Stimulated activated CD4-positive, alpha-beta T cell treated with anti-CD3 and anti-CD28 coated beads, Interleukin-12 subunit alpha, Interleukin-12 subunit beta, amount 100 ng/mL, for 4 hours (primary cell): ENCODE measurements around the gene ZBTB18.
"Not testable (repeated sequence)": the region's sequence is repeated elsewhere in the genome, so short reads cannot be mapped to it uniquely, and the experiment has no call there.

Experiments
- DNase-seq: peaks from one replicate; pipeline ENCODE4 v3.0.0-alpha.2; 2020

The ZBTB18 gene

DNA sequence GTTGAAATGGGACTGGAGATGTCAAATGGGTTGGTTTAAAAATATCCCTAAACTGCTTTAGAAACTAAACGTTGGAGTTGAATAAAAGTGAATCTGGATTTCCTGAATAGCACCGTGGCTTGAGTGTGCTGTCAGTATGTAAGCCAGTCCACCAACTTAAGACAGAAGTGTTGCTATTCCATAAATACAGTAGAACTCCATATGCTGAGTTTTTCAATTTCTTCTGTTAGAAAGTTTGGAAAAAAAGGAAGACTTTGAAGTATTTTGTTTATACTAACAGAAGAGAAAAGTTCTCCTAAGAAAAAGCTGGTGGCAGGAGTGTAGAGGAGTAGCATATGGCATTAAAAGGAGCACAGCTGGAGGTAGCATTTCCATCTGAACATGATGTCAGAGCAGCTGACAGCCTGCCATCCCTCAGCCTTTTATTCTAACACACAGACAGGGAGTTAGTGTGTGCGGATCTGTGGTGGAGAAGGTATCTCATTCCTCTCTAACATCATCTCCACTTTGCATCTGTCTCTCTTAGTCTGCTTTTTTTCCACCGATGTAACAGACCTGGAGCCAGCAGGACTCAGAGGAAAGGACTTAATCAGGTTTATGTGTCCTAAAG lies at the start of gene ZBTB18:
Gene ZBTB18, plus strand, starts transcription at position 449 of the 610 bp plus-strand sequence. Its CDS starts 149 bp downstream, at position 598.
- DNase-seq, result no peak

DNA sequence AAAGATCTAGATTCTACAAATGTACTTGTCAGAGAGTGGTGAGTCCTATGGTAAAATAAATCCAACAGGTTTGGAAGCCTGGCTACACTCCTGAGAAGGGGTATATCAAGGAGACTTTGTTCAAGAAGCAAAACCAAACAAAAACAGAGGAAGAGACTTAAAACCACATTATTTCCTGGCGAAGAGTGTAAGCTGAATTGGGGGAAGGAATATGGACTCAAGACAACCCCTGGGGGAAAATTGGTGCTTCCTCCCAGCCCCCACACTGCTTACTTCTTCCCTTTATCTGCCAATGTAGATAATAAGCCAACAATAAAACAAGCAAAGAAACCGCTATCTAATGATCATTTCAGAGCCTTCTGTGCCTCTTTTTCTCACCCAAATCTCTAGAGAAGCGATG lies 48.4 kb upstream of the ZBTB18 start:
- no peak for DNase-seq

DNA sequence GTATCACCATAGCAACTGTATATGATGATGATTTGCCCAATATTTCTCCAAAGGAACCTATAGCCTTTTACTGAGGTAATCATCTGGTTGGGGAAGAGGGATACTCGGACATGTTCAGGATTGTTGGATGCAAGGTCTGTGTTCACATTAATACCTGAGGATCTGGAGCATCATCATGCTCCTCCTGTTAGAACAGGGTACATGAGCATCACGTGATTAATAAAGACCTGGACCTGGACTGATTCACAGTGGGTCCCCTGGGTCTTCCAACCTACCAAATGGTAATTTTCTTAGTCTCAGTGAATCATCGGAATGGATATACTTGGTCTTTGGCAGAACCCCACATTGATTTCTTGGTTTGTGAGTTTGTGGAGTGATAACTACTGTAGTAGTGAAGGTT lies 45.6 kb upstream of the ZBTB18 start:
- DNase-seq, result no peak

DNA sequence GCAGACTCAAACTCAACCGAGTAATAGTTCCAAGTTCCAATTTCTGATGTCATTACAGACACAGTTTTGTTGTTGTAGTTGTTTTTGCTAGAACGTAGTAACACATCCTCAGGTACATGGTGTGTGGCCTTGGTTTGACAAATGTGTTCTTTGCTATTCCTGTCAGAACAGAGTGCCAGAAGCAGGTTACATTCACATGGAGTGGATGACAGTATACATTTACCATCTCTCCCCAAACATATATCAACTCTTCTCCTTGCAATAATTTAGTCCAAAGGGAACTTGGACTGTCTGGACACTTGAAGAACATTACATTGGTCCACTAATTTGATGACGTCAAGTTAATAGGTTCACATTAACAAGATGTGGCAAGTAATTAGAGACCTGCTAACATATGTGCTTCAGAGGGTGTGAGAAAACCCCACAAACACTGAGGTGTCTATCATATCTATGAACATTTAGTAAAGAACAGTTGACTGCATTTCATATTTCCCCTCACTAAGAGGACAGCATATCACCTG lies 44.6 kb upstream of the ZBTB18 start:
- DNase-seq, result no peak

DNA sequence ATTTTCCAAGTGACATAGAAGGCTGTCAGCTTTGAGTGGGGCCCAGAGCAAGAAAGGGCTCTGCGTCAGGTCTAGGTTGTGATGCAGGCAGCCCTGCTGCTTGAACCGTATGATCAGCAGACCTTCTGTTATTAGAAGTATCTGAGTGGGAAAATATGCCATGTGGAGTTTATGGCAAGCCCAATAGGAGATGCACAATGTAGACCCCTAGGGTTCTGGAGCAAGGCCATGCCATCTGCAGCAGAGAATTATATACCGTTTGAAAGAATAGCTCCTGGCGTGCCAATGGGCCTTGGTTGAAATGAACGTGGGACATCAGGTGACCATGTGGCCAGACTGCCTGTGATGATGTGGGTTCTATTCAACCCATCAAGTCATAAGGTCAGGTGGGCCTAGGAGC lies 44.1 kb upstream of the ZBTB18 start:
- DNase-seq, result no peak

DNA sequence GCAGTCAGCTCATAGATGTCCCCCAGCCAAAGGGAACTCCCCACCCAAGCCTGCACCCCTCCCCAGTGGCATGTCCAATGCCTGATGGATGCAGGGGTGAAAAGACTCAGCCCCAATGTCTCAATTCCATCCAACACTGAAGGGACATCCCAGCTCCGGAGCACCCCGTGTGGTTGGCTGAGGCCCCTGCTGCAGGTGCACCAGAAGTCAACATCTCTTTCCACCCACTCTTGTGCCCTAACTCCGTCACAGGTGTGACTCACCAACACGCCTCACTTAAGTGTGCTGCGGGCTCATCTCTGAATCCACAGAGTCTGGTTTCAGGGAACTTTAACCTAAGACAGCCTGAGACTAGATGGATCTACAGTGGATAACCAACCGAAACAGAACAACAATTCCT lies 40.9 kb upstream of the ZBTB18 start:
- peak; percentile 22 for DNase-seq

DNA sequence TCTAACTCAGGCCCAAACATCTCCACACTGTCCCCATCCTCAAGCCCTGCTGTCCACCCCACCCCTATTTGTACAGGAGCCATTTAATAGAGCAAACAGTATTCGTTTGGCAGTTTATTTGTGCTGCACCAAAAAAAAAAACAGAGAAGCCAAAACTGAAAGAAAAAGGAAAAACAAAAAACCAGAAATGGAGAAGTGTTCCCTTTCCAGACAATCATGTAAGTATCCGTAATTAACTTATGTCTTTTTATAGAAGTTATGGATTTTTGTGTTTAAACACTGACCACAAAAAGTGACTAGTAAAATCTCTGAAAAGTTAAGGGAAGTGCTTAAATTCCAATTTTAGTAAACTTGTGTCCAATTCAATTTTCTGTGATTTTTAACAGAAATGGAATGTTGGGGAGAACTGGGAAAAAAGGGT lies 40.4 kb upstream of the ZBTB18 start:
- DNase-seq, result no peak

DNA sequence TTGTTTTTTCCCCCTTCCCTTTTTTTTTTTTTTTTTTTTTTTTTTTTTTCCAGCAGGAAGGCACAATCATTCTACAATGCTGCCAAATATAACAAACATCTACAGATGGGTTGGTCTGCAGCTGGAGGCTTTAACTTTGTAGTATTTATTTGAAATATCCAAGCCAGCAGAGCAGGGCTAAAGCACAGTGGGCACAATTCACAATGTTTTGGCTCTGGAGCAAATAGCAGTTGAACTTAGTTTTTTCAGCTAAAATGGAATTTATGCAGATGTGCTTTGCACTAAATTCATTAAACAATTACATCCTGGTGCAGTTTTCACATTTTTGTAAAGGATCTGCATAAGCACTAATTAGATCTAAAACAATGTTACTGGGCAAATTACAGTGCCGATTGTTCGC lies 39.8 kb upstream of the ZBTB18 start:
- DNase-seq, result no peak

DNA sequence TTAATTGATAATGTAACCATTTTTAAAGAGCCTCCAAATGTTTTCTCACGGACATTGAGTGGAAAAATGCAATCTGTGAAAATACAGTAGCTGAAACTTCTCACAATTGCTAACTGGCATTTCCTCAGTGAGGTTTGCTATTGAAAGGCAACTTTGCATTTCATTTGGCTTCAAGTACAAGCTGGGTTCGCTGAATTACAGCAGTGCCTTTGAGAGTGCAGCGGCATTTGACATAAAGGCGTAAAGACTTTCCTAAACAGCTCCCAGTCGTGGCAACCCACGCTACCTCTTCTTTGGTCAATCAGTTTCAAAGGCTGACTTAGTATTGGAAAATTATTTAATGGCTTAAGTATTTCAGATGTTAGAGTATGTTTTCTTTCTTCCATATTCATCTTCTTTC lies 39.3 kb upstream of the ZBTB18 start:
- no peak for DNase-seq

DNA sequence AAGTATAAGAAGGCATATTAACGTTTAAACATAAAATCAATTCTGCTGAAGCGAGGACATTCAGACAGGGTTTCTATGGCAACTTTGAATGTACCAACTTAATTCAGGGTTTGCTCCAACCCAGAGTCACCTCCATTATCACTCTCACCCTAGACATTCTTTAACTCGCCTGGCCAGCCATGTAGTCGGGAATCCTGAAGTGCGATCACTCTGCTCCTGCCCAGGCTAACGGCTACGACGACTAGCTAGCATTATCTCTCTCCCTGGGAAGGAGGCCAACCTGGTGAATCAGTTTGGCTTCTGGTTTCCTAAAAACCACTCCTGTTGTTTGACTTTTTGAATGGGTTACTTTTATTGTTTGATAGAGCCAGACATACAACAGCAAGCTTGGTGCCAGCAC lies 38.9 kb upstream of the ZBTB18 start:
- no peak for DNase-seq

DNA sequence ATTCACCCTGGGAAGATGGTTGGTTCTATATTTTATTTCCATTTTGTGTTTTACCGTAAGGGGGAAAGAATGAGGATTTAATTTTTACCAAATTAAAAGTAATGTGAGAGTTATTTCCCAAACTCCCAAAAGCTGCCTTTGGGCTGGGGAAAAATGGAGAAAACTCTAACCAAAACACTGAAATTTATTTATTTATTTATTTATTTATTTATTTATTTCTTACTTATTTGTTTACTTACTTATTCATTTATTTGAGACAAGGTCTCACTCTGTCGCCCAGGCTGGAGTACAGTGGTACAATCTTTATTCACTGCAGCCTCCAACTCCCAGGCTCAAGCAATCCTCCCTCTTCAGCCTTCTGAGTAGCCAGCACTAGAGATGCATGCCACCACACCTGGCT lies 38.0 kb upstream of the ZBTB18 start:
- no peak for DNase-seq

DNA sequence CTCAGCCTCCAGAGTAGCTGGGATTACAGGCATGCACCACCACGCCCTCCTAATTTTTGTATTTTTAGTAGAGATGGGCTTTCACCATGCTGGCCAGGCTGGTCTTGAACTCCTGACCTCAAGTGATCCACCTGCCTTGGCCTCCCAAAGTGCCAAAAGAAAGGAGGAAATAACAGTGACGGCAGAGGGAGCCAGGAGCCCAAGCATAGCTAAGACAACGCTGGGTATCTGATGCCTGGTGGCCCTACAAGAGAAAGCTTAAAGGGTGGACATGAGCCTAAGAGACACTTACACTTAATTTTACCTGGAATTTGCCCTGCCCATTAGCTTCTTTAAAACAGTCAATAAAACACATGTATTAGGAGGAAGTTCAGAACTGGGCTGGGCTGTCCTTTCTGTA lies 36.2 kb upstream of the ZBTB18 start:
- not testable (repeated sequence) for DNase-seq

DNA sequence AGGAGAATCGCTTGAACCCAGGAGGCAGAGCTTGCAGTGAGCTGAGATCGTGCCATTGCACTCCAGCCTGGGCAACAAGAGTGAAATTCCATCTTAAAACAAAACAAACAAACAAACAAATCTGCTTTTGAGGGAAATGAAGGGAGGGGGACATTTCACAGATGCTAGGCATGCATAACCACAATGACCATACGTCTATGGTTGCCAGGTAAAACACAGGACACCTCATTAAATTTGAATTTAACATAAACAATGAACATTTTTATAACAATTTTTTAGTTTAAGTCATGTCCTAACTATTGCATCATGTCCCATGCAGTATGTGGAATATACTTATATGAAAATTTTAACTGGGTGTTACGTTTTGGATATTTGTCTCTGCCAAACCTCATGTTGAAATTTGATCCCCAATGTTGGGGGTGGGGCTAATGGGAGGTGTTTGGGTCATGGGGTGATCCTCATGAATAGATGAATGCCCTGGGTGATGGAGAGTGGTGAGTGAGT lies 31.0 kb upstream of the ZBTB18 start:
- no peak for DNase-seq

DNA sequence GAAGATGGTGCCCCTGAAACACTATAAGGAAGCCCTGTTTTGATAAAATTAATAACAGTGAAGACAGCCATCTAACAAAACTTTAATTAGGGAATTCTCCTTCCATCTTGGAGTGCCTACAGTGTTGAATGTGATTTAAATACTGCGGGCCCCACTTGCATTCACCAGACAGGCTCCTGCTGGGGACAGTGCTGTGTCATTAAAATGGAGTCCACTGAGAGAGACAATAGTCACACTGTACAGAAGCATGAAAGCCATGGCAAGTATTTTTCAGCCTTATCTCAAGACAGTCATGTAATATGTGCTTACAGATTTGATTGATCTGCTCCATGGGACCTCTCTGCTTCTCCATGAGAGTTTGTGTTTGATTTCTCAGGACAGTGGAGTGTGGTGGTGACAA lies 29.7 kb upstream of the ZBTB18 start:
- DNase-seq, result no peak

DNA sequence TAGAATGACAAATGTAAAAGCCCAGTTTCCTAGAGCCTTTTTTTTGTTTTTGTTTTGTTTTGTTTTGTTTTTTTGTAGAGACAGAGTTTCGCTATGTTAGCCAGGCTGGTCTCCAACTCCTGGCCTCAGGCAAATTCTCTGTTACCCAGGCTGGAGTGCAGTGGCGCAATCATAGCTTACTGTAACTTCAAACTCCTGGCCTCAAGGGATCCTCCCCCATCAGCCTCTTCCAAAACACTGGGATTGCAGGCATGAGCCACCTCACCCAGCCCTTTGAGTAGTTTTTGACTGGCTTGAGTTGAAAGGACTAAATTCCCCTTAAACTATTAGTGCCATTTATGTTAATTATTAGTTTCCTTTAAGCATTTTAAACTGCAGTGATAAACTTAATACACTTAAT lies 28.8 kb upstream of the ZBTB18 start:
- no peak for DNase-seq

DNA sequence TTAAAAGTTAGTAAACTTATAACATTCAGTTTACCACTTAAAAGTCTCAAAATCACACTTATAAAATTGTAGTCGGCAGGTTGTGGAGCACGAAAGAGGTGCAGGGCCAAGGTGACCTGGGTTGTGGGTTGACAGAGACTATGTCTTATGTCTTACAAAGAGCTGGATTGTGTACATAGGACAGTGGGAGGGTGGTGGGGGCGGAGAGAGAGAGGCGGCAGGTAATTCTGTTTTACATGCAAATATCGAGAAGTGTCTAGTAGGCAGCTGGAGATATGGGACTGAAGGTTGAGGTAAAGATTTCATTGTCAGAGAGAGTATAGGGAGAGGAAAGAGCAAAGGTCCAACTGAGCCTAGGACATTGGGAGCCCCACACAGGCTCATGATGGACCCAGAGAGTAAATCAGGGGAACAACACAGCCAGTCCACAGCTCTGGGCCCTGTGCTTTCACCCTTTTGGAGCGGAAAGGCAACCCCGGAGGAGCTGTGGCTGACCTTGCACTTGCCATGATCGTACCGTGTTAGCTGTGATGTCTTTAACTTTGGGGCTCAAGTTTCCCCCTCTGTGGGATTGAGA lies 28.1 kb upstream of the ZBTB18 start:
- DNase-seq, result no peak

DNA sequence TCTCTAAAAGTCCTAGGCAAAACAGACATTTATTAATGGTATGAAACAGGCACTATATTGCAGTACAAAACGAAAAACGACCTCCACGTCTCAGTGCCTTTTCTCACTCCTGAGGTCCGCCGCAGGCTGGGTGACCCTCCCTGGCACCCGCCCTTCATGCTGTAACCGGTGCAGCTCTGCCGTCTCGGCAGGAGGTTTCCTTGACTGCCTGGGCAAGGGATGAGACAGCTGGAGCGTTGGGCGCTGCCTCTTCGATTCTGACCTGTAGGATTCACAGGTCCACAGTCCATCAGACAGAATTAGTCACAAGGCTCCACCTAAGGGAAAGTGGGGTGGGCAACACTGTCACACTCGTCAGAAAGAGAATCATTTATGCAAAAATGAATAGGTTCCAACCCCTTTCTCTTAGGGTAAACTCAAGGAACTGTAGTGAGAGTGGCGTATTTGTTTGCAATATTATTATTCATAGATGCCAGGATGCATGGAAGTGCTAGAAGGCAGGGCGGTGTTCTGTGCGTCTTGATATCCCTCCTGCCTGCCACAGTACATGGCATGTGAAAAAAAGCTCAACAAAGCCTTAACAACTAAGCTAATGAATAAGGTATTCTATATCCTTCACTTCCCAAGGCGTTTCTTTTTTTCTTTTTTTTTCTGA lies 23.5 kb upstream of the ZBTB18 start:
- no peak for DNase-seq

DNA sequence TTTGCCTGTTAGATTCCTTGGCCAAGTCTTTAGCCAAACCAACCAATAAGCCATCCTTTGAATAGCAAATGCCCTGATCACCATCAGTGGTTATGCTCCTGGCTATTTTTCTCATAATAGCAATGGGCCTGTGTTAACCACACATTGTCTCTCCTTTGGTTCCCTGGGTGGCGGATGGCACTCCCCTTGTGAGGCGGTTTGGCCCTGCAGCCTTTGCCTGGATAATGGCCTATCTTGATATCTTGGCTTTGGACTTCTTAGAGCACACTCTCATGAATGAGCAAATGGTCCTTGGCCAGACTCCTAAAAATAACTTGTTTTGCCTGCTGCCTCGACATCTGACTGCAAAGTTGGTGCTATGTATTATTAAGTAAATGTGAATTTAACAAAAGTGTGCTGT lies 22.4 kb upstream of the ZBTB18 start:
- DNase-seq, result no peak

DNA sequence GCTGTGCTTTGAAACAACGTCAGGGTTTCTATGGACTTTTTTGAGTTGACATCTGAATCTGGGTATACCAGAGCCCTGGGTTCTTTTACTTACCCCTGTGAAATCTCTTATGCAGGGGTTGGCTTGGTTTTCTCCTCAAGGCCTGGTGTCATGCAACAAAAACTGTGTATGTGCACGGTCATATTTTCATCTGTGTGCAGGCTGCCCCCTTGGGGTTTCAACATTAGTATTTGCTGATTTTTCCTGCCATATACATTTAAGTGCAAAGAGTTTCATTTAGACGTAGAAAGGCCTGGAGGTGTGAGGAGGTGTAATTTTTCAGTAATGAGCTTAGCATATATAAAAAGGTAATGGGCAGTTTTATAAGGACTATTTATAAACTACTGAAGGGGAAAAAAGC lies 22.0 kb upstream of the ZBTB18 start:
- DNase-seq, result no peak

DNA sequence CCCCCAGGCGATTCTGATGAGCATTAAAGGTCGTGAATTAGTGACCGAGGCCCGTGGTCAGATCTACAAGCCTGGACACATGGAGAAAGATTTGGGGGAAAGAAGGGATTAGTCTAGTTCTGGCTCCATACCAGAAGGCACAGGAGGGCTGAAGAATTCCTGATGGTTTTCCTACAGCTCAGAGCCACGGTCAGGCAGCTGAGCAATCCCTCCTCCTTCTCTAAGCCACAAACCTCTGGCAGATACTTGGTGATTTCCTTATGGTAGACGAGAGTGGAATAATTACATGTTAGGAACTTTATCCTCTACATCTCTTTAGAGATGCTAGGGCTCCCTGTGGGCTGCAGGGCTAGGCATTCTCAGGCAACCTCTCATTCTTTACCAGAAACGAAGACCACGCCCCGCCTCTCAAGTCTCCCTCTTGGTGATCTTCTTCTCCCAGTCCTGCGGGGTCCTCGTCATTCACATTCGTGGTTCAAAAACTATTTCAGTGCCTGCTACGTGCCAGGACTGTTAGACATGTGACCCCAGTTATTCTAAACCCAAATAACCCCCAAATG lies 20.5 kb upstream of the ZBTB18 start:
- DNase-seq, result no peak

DNA sequence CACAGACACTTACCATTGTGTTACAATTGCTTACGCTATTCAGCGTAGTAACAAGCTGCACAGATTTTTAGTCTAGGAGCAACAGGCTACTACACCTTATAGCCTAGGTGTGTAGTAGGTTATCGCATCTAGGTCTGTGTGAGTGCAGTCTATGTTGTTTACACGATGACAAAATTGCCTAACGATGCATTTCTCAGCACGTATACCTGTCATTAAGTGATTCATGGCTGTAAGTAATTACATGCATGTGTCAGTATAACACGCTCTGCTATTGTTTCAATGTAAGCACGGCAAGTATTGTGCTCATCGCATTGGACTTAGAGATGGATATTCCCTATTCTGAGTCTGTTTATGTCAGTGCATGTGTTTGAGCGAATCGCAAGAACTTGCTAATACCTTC lies 15.7 kb upstream of the ZBTB18 start:
- no peak for DNase-seq

DNA sequence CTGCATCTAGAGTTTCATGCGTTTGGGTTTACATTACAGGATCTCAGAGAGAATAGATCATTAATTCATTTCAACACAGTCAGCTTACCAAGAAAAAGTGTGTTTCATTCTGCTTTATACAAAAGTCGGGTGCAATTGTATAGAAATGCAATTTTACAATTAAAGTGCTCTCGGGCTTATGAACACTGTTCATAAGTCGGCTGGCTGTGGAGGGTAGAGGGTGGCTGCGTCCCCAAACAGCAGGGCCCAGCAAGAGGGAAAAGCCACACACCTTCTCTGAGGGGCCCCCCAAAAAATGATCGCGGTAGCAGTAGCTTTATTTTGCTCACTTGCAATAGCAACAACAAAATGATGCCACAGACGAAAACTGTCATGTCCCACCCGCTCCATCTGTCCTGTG lies 13.8 kb upstream of the ZBTB18 start:
- DNase-seq, result no peak

DNA sequence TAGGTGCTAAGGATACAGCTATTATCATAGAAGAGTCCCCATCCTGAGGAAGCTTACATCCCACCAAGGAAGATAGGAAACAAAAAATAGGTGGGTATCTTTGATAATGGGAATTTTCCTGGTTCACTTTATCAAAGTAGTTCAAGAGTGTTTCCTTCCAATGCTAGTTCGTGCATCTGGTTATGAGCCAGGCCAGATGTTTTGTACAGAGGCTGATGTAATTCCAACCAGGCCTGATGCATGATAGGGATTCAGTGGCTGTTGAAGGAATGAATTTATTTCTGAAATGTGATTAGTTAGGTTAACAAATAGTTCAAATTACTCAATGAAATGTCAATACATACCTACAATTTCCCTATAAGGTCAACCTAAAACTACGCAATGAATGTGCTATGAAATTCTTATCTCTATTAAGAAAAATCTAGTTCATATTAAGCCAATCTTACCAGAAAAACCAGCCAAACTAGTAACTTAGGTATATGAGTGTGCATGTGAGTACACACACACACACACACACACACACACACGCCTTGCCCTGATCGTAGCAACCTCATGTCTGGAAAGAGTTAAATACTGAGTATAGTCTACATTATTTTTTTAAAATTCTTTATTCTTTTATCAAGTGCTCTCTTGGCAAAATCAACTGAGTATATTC lies 9.5 kb upstream of the ZBTB18 start:
- no peak for DNase-seq
